GM23338 (cell line): ENCODE measurements around the gene TMPRSS13.

Experiments used
- CREB1 ChIP-seq: fragments of 250-450 bp; sonication (Bioruptor Pico); IDR thresholded peaks from 2 replicates; pipeline ENCODE4 v1.5.0; 2020; ENCODE audit warnings: low read depth, mild to moderate bottlenecking, moderate library complexity
- CTCF ChIP-seq, 2 experiments: fragments of 200-600 bp in 1 of 2; sonication (generic) in 1 of 2; conservative IDR thresholded peaks; 2 replicates each; pipeline versions ENCODE4 v1.5.1 to v1.6.1; 2016 to 2017; ENCODE audit warnings: antibody characterized with exemption in 2 of 2, low read depth in 2 of 2, mild to moderate bottlenecking in 2 of 2, moderate library complexity in 1 of 2
- ETS1 ChIP-seq: IDR thresholded peaks from 2 replicates; pipeline ENCODE4 v1.6.1; 2016; ENCODE audit warnings: antibody characterized with exemption
- EZH2 ChIP-seq: fragments of 200-600 bp; sonication (generic); IDR thresholded peaks from one replicate; pipeline ENCODE4 v1.8.0; 2017; ENCODE audit warnings: antibody characterized with exemption, mild to moderate bottlenecking, low read depth; ENCODE audit not compliant: unreplicated experiment
- EZH2phosphoT487 ChIP-seq: fragments of 200-600 bp; sonication (generic); IDR thresholded peaks from one replicate; pipeline ENCODE4 v1.8.1; 2018; ENCODE audit warnings: antibody characterized with exemption; ENCODE audit not compliant: unreplicated experiment
- JUNB ChIP-seq: IDR thresholded peaks from one replicate; pipeline ENCODE4 v1.6.1; 2016; ENCODE audit warnings: antibody characterized with exemption; ENCODE audit not compliant: unreplicated experiment
- NANOG ChIP-seq: IDR thresholded peaks from 2 replicates; pipeline ENCODE4 v1.6.1; 2016; ENCODE audit warnings: antibody characterized with exemption, borderline replicate concordance
- POLR2AphosphoS5 ChIP-seq: IDR thresholded peaks from 2 replicates; pipeline ENCODE4 v1.6.1; 2016; ENCODE audit warnings: antibody characterized with exemption, low read depth
- REST ChIP-seq: IDR thresholded peaks from one replicate; pipeline ENCODE4 v1.6.1; 2018; ENCODE audit warnings: antibody characterized with exemption; ENCODE audit not compliant: unreplicated experiment
- STAT1 ChIP-seq: IDR thresholded peaks from one replicate; pipeline ENCODE4 v1.6.1; 2016; ENCODE audit warnings: antibody characterized with exemption; ENCODE audit not compliant: unreplicated experiment
- ZNF114 ChIP-seq: fragments of 250-450 bp; sonication (Bioruptor Pico); IDR thresholded peaks from 2 replicates; pipeline ENCODE4 v1.5.0; 2020; ENCODE audit warnings: mild to moderate bottlenecking, moderate library complexity
- ZNF331 ChIP-seq: fragments of 250-450 bp; sonication (Bioruptor Pico); IDR thresholded peaks from 2 replicates; pipeline ENCODE4 v1.5.0; 2020; ENCODE audit warnings: low read depth, mild to moderate bottlenecking, moderate library complexity
- ZNF462 ChIP-seq: fragments of 250-450 bp; sonication (Bioruptor Pico); IDR thresholded peaks from 2 replicates; pipeline ENCODE4 v1.5.0; 2020; ENCODE audit warnings: mild to moderate bottlenecking, moderate library complexity

- TF ChIP-seq POLR2AphosphoS5, result no peak
- no peak for TF ChIP-seq CTCF (conservative IDR thresholded peaks at IDR 0.05; ENCODE audit: low read depth in 2 of 2)
- no peak for TF ChIP-seq REST
- no peak for TF ChIP-seq EZH2phosphoT487
- no peak for TF ChIP-seq ETS1
- no peak for TF ChIP-seq ZNF331 (CRISPR knock-in tag)
- no peak for TF ChIP-seq EZH2
- no peak for TF ChIP-seq NANOG
- TF ChIP-seq STAT1, result no peak
- no peak for TF ChIP-seq ZNF462 (CRISPR knock-in tag)
- no peak for TF ChIP-seq JUNB
- no peak for TF ChIP-seq CREB1 (CRISPR knock-in tag)
- TF ChIP-seq ZNF114, result no peak
These were observed 12.0 kb upstream of the TMPRSS13 start for GRCh38 chr11:117941163-117941707.
